Neural progenitor cell (in vitro differentiated cells): ENCODE results near the gene TNS3.

Experiments used
- CTCF ChIP-seq: fragments of 200-600 bp; sonication (generic); IDR thresholded peaks from 2 replicates; pipeline ENCODE4 v1.5.1; 2017; ENCODE audit warnings: antibody characterized with exemption, mild to moderate bottlenecking
- EZH2 ChIP-seq: fragments of 200-600 bp; sonication (generic); IDR thresholded peaks from 2 replicates; pipeline ENCODE4 v1.6.1; 2017; ENCODE audit warnings: antibody characterized with exemption, mild to moderate bottlenecking, moderate library complexity
- EZH2phosphoT487 ChIP-seq: fragments of 200-600 bp; sonication (generic); IDR thresholded peaks from 2 replicates; pipeline ENCODE4 v1.6.1; 2017; ENCODE audit warnings: antibody characterized with exemption

GRCh38 chr7:47553309-47553708 lies 28.6 kb downstream of the TNS3 start:
- TF ChIP-seq CTCF (no peak), EZH2 (no peak), EZH2phosphoT487 (no peak)
